RKO (cell line): ENCODE results near the gene ACTN1.
A peak's percentile ranks its signal among the peaks of the same experiment; 100 is the strongest.

ENCODE experiments used
- DNase-seq: peaks from one replicate; pipeline ENCODE4 v3.0.0-alpha.2; 2016; ENCODE audit warnings: low spot score

ACTN1 gene

GRCh38 chr14:68916358-68916941, 62.7 kb downstream of the ACTN1 start:
- no peak for DNase-seq

DNA sequence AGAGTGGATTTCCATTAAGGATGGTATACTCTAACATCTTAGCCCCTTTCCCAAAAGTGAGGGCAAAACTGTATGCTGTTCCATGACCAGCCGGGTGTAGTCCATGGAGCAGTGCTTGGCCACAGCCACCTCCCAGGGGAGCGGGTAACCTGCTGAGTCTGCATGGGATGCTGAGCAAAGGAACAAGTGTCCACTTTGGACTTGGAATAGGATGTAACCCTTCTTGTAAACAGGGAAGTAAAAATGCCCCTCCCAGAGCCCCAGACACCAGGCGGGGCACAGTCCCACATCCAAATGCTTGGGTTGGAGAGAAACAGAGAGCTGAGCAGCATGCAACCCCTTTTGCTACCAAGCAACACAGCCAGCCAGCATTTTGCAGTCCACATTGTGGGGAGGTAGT, 65.6 kb downstream of the ACTN1 start:
- no peak for DNase-seq

GRCh38 chr14:68911594-68912227, 67.4 kb downstream of the ACTN1 start:
- DNase-seq = peak; percentile 64

DNA sequence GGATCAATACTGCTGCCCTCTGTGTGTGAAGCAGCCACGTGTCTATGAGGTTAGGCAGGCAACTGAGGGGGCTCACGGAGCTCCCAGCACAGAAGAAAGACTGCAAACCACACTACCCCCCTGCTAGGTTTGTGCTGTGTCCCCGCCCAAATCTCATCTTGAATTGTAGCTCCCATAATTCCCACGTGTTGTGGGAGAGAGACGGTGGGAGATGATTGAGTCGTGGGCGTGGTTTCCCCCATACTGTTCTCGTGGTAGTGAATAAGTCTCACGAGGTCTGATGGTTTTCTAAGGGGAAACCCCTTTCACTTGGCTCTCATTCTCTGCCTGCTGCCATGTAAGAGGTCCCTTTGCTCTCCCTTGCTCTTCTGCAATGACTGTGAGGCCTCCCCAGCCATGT, 68.6 kb downstream of the ACTN1 start:
- no peak for DNase-seq

DNA sequence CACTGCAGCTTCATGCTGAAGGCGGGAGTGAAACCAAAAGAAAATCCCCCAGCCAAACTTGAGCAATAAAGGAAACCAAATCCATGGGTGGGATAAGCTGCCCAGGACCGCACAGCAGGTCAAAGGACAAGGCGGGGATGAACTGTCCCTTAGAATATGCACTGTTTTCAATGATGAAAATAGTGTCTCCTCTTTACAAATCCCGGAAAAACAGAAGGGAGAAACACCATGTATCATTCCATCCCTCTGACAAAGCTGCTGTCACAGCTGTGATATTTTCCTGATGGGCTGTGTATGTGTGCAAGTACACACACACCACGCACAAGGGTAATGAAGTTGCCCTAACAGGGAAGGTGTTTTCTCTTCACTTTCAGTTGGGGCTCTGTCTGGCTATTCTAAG, 70.3 kb downstream of the ACTN1 start:
- no peak for DNase-seq

- no peak for DNase-seq
Measured at GRCh38 chr14:68908201-68908600, 70.9 kb downstream of the ACTN1 start.

GRCh38 chr14:68906439-68906838, 72.7 kb downstream of the ACTN1 start:
- DNase-seq = no peak

DNA sequence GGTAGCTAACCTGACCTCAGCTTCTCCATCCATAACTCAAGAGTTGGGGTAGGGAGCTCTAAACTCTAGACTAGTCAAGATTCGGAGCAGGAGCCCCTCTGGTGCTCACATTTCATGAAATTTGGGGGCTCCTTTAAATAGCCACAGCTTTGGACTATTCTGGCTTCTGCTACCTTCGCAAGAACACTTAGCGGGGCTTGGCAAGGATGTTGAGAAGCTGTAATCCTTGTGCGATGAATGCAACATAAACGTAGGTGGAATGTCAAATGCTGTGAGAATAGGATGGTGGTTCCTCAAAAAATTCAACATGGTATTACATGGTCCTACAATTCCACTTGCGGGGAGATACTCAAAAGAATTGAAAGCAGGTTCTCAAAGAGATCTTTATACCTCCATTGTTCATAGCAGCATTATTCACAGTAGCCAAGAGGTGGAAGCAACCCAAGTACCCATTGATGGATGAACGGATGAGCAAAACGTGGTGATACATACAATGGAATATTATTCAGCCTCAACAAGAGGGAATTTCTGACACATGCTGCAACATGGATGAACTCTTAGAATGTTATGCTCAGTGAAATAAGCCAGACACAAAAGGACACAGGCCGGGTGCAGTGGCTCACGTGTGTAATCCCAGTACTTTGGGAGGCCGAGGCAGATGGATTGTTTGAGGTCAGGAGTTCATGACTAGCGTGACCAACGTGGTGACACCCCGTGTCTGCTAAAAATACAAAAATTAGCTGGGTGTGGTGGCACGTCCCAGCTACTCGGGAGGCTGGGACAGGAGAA, 73.8 kb downstream of the ACTN1 start:
- DNase-seq = no peak

- DNase-seq = no peak
Measured at GRCh38 chr14:68902357-68902756, 76.7 kb downstream of the ACTN1 start.

- no peak for DNase-seq
Measured at GRCh38 chr14:68899033-68899603, 80.0 kb downstream of the ACTN1 start.

- DNase-seq = no peak
Measured at GRCh38 chr14:68898248-68899032, 80.7 kb downstream of the ACTN1 start.

DNA sequence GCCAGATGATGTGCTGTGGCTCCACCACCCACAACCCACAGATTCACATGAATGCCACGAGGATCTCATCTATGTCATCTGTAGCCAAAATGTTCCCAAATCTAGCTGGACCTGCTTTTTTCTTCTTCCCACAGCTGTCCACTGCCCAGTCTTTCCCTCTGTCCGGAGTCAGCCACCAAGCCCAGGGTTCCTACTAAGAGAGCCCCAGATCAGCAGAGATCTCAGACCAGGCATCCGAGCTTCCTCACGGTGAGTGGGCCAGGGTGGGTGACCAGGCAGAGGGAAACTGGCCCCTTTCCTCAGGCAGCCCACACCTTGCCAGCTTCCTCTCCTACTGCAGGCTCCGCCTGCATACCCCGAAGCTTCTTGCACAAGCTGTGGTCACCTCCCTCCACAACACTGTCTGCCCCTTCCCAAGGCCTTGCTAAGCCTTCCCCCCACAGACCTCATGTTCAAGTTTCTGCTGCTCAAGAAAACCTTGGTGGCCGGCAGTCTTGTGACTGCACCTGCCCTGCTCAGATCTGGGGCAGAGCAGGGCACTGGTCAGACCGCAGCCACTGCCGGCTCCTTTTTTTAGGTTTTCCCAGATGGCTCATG, 81.4 kb downstream of the ACTN1 start:
- DNase-seq = no peak

DNA sequence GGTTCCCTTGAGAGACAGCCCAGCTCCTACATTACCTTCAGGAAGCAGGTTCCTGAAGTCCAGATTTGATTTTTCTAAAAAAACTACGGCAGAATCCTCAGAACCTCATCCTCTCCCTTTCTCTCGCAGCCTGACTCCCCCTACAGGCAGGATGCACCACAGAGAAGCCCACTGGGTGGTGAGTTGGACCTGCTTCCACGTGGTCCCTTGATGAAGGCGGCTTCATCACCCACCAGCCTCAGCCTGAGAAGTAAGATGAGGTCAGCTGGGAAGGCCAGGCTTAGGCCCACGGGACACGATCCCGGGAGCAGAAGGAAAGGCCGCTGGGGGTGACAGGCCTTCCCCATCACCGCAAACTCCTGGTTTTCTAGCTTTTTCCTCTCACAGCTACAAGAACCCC, 83.0 kb downstream of the ACTN1 start:
- no peak for DNase-seq

DNA sequence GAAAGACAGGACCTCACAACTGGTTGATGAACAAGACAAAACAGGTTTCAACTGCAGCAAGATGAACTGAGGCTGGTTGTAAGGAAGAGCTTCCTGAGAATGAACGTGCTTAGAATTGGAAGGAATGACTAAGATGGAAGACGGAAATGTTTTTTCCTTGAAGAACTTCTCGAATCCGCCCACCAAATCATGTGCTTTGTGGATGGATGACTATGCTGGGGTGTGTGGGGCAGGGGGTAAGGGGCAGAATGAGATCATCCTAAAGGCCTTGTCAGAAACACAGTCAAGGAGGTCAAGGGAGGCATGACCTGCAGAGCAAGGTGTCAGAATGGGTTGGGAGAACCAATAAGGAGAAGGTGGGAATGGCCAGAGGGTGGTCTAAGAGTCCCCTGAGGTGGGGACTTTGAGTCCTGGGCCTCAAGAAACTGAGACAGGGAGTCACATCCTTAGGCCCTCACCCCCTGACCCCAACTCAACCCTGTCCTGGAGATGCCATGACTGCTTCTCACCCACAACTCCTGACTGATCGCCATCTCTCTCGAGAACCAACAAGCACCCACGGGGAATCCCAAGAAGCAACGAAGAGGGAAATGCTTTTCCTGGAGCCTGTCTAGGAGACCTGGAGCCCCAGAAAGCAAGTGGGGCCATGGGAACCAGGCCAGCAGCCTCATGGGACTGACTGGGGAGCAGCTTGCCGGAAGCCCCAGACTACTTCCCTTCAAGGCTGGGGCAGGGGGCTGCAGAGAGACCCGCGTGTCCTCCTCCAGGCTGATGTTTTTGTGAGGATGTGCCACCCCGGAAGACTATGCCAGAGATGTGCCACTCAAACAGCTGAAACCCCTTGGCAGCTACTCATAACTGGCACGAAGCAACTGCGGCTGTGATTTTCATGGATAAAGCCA, 84.0 kb downstream of the ACTN1 start:
- DNase-seq = peak; percentile 32

DNA sequence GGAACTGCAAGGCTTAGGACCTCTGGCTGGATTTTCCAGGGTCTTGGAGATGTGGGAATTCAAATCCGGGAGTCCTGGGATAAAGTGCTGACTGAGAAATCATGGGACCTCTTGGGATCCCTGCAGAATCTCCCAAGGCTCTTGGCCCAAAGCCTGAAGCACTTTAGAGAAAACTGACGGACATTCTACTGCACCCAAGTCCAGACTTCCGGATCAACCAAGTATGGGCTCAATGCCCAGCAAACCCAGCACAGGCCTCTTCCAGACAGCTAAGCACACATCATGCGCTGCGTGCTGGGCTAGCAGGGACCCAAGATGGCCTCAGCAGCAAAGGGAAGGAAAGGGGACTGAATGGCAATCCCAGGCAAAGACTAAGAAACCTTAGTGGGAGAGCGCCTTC, 85.0 kb downstream of the ACTN1 start:
- DNase-seq = no peak

DNA sequence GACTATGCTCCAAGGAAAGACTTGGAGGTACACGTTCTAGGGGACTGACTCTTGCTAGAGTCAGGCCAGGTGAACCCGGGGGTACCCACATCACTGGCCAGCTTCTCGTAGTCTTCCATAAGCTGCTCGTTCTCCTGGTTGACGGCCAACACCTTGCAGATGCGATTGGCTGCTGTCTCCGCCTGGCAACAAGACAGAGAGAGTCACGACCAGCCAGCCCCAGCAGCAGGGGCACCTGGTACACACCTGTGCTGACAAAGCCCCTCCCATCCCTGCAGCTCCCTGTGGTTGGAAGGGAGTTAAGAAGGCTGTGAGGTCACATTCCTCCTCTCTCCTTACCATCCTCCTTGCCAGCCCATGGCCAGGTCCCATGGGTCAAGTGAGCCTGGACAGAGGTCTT, 85.5 kb downstream of the ACTN1 start:
- DNase-seq = no peak

DNA sequence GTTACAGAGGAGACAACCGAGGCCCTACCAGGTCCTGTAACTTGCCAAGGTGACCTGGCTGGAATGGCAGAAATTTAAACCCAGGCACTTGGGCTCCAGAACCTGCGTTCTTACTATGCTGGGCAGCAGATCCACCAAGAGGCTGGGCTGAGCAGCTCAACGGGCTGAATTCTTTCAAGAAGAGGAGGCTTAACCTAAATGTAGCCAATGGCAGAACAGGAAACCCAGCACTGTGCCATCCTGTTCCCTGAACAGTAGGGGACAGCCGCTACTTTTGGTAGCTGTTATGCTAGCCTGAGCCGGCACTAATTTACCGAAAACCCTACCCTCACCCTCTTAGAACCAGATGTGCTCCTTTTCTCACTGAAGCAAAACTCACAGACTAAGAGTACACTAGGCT, 86.1 kb downstream of the ACTN1 start:
- DNase-seq = no peak

- DNase-seq = no peak
Measured at GRCh38 chr14:68891851-68892660, 87.0 kb downstream of the ACTN1 start.

- no peak for DNase-seq
Measured at GRCh38 chr14:68890173-68890931, 88.8 kb downstream of the ACTN1 start.
